ENCODE data around the gene HIGD1A. TPM values are rescaled to one million over a fixed set of nuclear protein-coding genes. Genes with fewer than 3 reads are reported as not detected.

The HIGD1A gene
- total and polyA plus RNA-seq, 9 of the 15 experiments (the other 6 are each of a cell fraction or from before 2014, with no cell fraction given): 165 to 1,185 (median 333) TPM

DNA sequence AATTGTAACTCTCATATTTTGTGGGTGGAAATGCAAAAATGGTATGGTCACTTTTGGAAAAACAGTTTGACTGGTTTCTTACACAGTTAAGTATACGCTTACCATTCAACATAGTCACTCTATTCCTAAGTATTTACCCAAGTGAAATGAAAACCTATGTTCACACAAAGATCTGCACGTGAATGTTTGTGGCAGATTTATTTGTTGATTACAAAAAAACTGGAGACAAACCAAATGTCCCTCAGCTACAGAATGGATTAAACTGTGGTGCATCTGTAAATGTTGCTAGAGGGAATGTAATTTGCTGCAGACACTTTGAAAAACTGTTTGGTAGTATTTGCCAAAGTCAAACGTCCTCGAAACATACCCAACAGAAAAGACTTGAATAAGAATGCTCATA is 34.3 kb upstream of the HIGD1A start:
- Histone ChIP-seq H3K79me2 (ENCODE audit: control insufficient read depth, insufficient read depth, low read length) (no peaks in the 10 kb centered on the region), H3K4me1 (replicated peaks in 1 of 2; ENCODE audit: control insufficient read depth in 2 of 2, insufficient read depth in 2 of 2, low read length in 2 of 2) (peaks cover 10 to 23% of the 10 kb centered on the region in 2 experiments), H3K27ac (ENCODE audit: extremely low read depth, low read depth, low read length) (no peak overlapping the region), H3K27me3 (ENCODE audit: control insufficient read depth in 2 of 2, insufficient read depth in 2 of 2, low read length in 2 of 2) (no peaks in the 10 kb centered on the region; a peak in 1 of 5 replicates), H4K20me1 (replicated peaks; ENCODE audit: control insufficient read depth, insufficient read depth, low read length) (no peaks in the 10 kb centered on the region), H3K9me3 (replicated peaks; ENCODE audit: control insufficient read depth, insufficient read depth, low read depth, low read length) (no peaks in the 10 kb centered on the region), H3K9ac (ENCODE audit: insufficient read depth in 1 of 2, low read depth in 2 of 2, low read length in 2 of 2) (no peak overlapping the region), H3K9me1 (ENCODE audit: control insufficient read depth, insufficient read depth, low read length) (no peaks in the 10 kb centered on the region), H3K4me2 (ENCODE audit: insufficient read depth, low read length) (no peak overlapping the region), H3K4me3 (no peak overlapping the region), H3K36me3 (ENCODE audit: control insufficient read depth, insufficient read depth, low read length) (no peaks in the 10 kb centered on the region), H2AFZ (ENCODE audit: low read depth, low read length) (no peak overlapping the region)
- no peak for ATAC-seq
- no peak for TF ChIP-seq SAFB (IDR thresholded peaks at IDR 0.05; ENCODE audit: borderline replicate concordance, low read depth, low read length)
- TF ChIP-seq ADNP (tag; IDR thresholded peaks at IDR 0.05): no peak
- TF ChIP-seq ATF4 (CRISPR knock-in tag; IDR thresholded peaks at IDR 0.05): no peak
- TF ChIP-seq ZNF121 (CRISPR knock-in tag; conservative IDR thresholded peaks at IDR 0.05): no peak
- TF ChIP-seq, protein P1, sequence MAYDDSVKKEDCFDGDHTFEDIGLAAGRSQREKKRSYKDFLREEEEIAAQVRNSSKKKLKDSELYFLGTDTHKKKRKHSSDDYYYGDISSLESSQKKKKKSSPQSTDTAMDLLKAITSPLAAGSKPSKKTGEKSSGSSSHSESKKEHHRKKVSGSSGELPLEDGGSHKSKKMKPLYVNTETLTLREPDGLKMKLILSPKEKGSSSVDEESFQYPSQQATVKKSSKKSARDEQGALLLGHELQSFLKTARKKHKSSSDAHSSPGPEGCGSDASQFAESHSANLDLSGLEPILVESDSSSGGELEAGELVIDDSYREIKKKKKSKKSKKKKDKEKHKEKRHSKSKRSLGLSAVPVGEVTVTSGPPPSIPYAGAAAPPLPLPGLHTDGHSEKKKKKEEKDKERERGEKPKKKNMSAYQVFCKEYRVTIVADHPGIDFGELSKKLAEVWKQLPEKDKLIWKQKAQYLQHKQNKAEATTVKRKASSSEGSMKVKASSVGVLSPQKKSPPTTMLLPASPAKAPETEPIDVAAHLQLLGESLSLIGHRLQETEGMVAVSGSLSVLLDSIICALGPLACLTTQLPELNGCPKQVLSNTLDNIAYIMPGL (CRISPR knock-in tag; IDR thresholded peaks at IDR 0.05): no peak
- no peak for TF ChIP-seq ZNF764 (CRISPR knock-in tag; IDR thresholded peaks at IDR 0.05; ENCODE audit: low read depth)
- TF ChIP-seq KLF13 (tag; IDR thresholded peaks at IDR 0.05; ENCODE audit: borderline replicate concordance, low read depth): no peak
- TF ChIP-seq MAFF (IDR thresholded peaks at IDR 0.05; ENCODE audit: low read length): no peak
- no peak for TF ChIP-seq ZNF124 (CRISPR knock-in tag; IDR thresholded peaks at IDR 0.05)
- no peak for TF ChIP-seq NFIC (IDR thresholded peaks at IDR 0.05)
- no peak for TF ChIP-seq MCM3 (IDR thresholded peaks at IDR 0.05)
- no peak for TF ChIP-seq L3MBTL2 (IDR thresholded peaks at IDR 0.05)
- TF ChIP-seq KLF6 (CRISPR knock-in tag; IDR thresholded peaks at IDR 0.05; ENCODE audit: borderline replicate concordance): no peak
- no peak for TF ChIP-seq NFIX (CRISPR knock-in tag; IDR thresholded peaks at IDR 0.05; ENCODE audit: low read depth)
- no peak for TF ChIP-seq HDAC8 (tag; IDR thresholded peaks at IDR 0.05)
- no peak for TF ChIP-seq KDM1A (IDR thresholded peaks at IDR 0.05)
- TF ChIP-seq, protein P2, sequence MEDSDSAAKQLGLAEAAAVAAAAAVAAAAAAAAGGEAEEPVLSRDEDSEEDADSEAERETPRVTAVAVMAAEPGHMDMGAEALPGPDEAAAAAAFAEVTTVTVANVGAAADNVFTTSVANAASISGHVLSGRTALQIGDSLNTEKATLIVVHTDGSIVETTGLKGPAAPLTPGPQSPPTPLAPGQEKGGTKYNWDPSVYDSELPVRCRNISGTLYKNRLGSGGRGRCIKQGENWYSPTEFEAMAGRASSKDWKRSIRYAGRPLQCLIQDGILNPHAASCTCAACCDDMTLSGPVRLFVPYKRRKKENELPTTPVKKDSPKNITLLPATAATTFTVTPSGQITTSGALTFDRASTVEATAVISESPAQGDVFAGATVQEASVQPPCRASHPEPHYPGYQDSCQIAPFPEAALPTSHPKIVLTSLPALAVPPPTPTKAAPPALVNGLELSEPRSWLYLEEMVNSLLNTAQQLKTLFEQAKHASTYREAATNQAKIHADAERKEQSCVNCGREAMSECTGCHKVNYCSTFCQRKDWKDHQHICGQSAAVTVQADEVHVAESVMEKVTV (CRISPR knock-in tag; IDR thresholded peaks at IDR 0.05): no peak
- TF ChIP-seq KAT7 (CRISPR knock-in tag; IDR thresholded peaks at IDR 0.05; ENCODE audit: borderline replicate concordance): no peak
- TF ChIP-seq ZNF354B (CRISPR knock-in tag; IDR thresholded peaks at IDR 0.05): no peak
- TF ChIP-seq MYC (IDR thresholded peaks at IDR 0.05; ENCODE audit: low read depth, low read length): no peak
- no peak for TF ChIP-seq MYC (CRISPR knock-in tag; IDR thresholded peaks at IDR 0.05; ENCODE audit: borderline replicate concordance, low read depth)
- ChIA-PET POLR2A (interaction anchor here (0.6 to 1.4 kb wide), 4 partner anchors 10 to 249 kb away, joined by 3 read pairs; no protein-coding TSS in a partner anchor), CTCF (ENCODE audit: low intra/inter-chr PET ratio) (interaction anchor here (1.8 kb wide), 1 partner anchor 58 kb away, joined by 6 read pairs; no protein-coding TSS in a partner anchor)
- no TSS peak for BruUV-seq (replicated peaks)
- 34% methylated on average over 4 of the region's 4 CpGs for WGBS (ENCODE audit: insufficient coverage, low coverage, missing lambda C conversion rate)
- no peak for DNase-seq (ENCODE audit: extremely low read depth in 1 of 4, low spot score in 3 of 4)
- no peak for FAIRE-seq
- in situ Hi-C loops (cut with MboI) (no loop called here), intact Hi-C loops (cut with micrococcal nuclease) (loop anchor here (2.0 to 10.0 kb wide), 2 partner anchors 58 to 264 kb away; no protein-coding TSS in a partner anchor)
